Neural progenitor cell (in vitro differentiated cells): ENCODE results near the gene CLSTN3.
"Not testable (repeated sequence)": the region's sequence is repeated elsewhere in the genome, so short reads cannot be mapped to it uniquely, and the experiment has no call there.

ENCODE experiments used
- CTCF ChIP-seq: fragments of 200-600 bp; sonication (generic); IDR thresholded peaks from 2 replicates; pipeline ENCODE4 v1.5.1; 2017; ENCODE audit warnings: antibody characterized with exemption, mild to moderate bottlenecking
- EZH2 ChIP-seq: fragments of 200-600 bp; sonication (generic); IDR thresholded peaks from 2 replicates; pipeline ENCODE4 v1.6.1; 2017; ENCODE audit warnings: antibody characterized with exemption, mild to moderate bottlenecking, moderate library complexity

- TF ChIP-seq CTCF, EZH2: not testable (repeated sequence)
These were observed 55.9 kb downstream of the CLSTN3 start for GRCh38 chr12:7186058-7186457.
